Measurements from ENCODE around the gene SNCB. TPM values are rescaled to one million over a fixed set of nuclear protein-coding genes. Genes with fewer than 3 reads are reported as not detected.
A peak's percentile ranks its signal among the peaks of the same experiment; 100 is the strongest.

The SNCB gene
- total and polyA plus RNA-seq, 4 experiments from 2014 or later, result not detected

DNA sequence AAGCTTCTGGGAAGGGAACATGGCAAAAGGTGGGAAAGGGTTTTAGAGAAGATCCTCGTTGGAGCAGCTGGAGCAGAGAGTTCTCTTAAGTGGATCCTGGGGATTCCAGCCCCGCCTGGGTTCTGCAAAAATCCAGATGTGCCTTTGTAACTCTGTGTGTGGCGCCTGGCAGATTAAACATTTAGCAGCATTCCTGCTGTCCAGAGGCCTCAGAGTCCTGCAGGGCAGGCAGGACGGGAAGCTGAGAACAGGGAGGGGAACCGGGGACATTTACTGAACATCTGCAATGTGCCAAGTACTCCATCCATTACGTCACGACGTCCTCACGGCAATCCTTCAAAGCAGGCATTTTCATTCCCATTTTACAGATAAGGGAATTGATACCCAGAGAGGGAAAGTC is 6.1 kb upstream of the SNCB start:
- Histone ChIP-seq H3K9me3 (ENCODE audit: control insufficient read depth in 1 of 2, low read length in 2 of 2) (no peaks in the 10 kb centered on the region), H3K4me3 (ENCODE audit: low read length in 2 of 2) (no peak overlapping the region), H3K36me3 (ENCODE audit: insufficient read depth, low read length) (no peaks in the 10 kb centered on the region), H3K27ac (ENCODE audit: low read depth, low read length) (no peak overlapping the region), H3K27me3 (ENCODE audit: insufficient read depth, low read length) (peaks cover 7% of the 10 kb centered on the region), H3K4me1 (ENCODE audit: insufficient read depth, low read length) (no peaks in the 10 kb centered on the region)
- ChIA-PET CTCF (ENCODE audit: partially characterized antibody) (interaction anchor here (2.1 kb wide), 1 partner anchor 24 kb away, joined by 8 read pairs; no protein-coding TSS in a partner anchor), POLR2A (ENCODE audit: partially characterized antibody) (no interaction called here)
- Mint-ChIP-seq H3K4me1 (peaks cover 0 to 5% (median 4%) of the 10 kb centered on the region in 4 donors), H3K9me3 (peaks cover 0 to 7% (median 4%) of the 10 kb centered on the region in 8 donors), H3K27ac (no peak overlapping the region), H3K36me3 (peaks cover 0 to 1% of the 10 kb centered on the region in 2 donors), H3K4me3 (no peak overlapping the region), H3K27me3 (peaks cover 27 to 35% of the 10 kb centered on the region in 2 donors)
- intact Hi-C loops (cut with micrococcal nuclease), result no loop called here
- no peak for DNase-seq

DNA sequence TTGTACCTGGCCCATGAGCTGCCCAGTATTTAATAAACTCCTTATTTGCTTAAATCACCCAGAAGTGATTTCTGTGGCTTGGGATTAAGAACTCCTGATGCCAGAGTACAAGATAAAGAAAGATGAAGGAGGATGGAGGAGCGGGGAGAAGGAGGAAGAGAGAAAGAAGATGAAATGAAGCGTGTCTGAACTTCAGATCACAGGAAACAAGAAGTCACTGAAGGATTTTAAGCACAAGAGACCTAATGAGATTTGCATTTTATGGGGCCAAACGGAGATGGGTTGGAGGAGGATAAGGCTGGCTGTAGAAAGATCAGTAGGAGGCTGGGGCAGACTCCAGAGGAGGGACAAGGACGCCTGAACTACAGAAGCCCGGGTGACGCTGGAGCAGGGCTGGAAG is 3.3 kb upstream of the SNCB start:
- Mint-ChIP-seq H3K4me1 (peaks cover 9 to 13% (median 10%) of the 10 kb centered on the region in 4 donors), H3K4me3 (no peak overlapping the region), H3K27me3 (peaks cover 41 to 54% of the 10 kb centered on the region in 2 donors), H3K27ac (no peak overlapping the region), H3K9me3 (peaks cover 0 to 7% (median 4%) of the 10 kb centered on the region in 8 donors), H3K36me3 (peaks cover 0 to 1% of the 10 kb centered on the region in 2 donors)
- intact Hi-C loops (cut with micrococcal nuclease), result no loop called here
- DNase-seq, result peak in 1 of 5 donors; percentile 6
- Histone ChIP-seq H3K4me1 (ENCODE audit: insufficient read depth, low read length) (peaks cover 16% of the 10 kb centered on the region), H3K27ac (ENCODE audit: low read depth, low read length) (no peak overlapping the region), H3K36me3 (ENCODE audit: insufficient read depth, low read length) (no peaks in the 10 kb centered on the region), H3K9me3 (ENCODE audit: control insufficient read depth in 1 of 2, low read length in 2 of 2) (no peaks in the 10 kb centered on the region), H3K4me3 (ENCODE audit: low read length in 2 of 2) (no peak overlapping the region), H3K27me3 (ENCODE audit: insufficient read depth, low read length) (peaks cover 22% of the 10 kb centered on the region)
- POLR2A ChIA-PET (ENCODE audit: partially characterized antibody), result no interaction called here
- CTCF ChIA-PET (ENCODE audit: partially characterized antibody), result interaction anchor here (0.7 kb wide), 1 partner anchor 1597 kb away, joined by 3 read pairs; no protein-coding TSS in a partner anchor

DNA sequence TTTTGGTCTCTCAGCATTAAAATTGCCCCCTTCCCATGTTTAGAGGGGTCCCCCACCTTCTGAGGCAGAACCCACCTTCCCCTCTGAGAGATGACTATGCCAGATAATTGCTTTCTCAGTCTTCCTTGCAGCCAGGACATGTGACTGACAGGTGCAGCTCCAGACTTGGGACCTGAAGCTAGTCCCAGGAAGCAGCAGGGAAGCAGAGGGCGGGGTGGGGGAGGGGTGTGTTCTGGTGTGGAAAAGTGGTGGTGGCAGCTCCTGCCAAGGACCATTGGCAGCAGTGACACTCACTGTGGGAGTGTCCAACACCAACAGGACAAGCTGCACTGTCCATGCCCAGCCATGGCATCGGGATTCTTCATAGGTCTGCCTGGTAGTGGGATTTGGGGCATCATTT is 2.4 kb upstream of the SNCB start:
- H3K9me3 Mint-ChIP-seq, result peaks cover 0 to 7% (median 4%) of the 10 kb centered on the region in 8 donors
- ChIA-PET CTCF (ENCODE audit: partially characterized antibody) (interaction anchor here (1.1 kb wide), 1 partner anchor 27 kb away, joined by 3 read pairs; no protein-coding TSS in a partner anchor), POLR2A (ENCODE audit: partially characterized antibody) (no interaction called here)
- Histone ChIP-seq H3K27me3 (ENCODE audit: insufficient read depth, low read length) (peaks cover 25% of the 10 kb centered on the region), H3K27ac (ENCODE audit: low read depth, low read length) (no peak overlapping the region), H3K4me3 (ENCODE audit: low read length in 2 of 2) (no peak overlapping the region), H3K4me1 (ENCODE audit: insufficient read depth, low read length) (peaks cover 16% of the 10 kb centered on the region), H3K36me3 (ENCODE audit: insufficient read depth, low read length) (no peaks in the 10 kb centered on the region), H3K9me3 (ENCODE audit: control insufficient read depth in 1 of 2, low read length in 2 of 2) (no peaks in the 10 kb centered on the region)
- H3K4me1 Mint-ChIP-seq, result peaks cover 9 to 13% (median 11%) of the 10 kb centered on the region in 4 donors
- intact Hi-C loops (cut with micrococcal nuclease), result no loop called here
- no peak overlapping the region for H3K27ac Mint-ChIP-seq
- H3K4me3 Mint-ChIP-seq, result no peak overlapping the region
- H3K36me3 Mint-ChIP-seq, result peaks cover 0 to 1% of the 10 kb centered on the region in 2 donors
- no peak for DNase-seq
- peaks cover 50 to 61% of the 10 kb centered on the region in 2 donors for H3K27me3 Mint-ChIP-seq

DNA sequence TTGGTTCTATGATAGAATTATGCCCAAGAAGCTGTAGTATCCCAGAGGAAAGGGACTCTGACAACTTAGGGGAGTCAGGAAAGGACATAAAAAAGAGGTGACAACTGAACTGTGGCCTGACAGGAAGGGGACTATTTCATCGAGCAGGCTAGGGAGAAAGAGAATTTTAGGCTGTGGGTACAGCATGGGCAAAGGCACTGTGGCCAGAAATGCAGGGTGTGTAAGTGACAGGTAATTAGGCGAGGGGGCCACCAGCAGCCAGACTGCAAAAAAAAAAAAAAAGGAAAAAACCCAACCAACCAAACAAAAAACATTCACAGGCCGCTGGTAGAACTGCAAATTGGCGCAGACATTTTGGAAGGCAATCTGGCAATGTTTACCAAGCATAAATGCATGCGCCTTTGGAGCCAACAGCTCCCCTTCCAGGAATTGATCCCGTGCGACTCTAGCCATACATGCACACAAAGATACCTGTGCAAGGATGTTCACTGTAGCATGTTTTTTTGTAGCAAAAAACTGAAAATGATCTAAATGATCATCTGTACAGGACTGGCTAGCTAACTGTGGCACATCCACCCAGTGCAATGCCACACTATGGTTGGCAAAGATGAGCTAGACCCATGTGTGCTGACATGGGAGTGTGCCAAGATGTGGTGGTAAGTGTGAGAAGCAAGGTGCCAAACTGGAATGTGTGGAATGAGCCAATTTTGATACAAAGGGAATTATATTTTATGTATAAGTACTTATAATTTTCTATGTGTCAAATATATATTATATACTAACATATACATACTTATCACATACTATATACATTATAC is 1.3 kb upstream of the SNCB start:
- no peak for DNase-seq
- intact Hi-C loops (cut with micrococcal nuclease), result no loop called here
- Mint-ChIP-seq H3K9me3 (peaks cover 0 to 7% (median 4%) of the 10 kb centered on the region in 8 donors), H3K27me3 (peaks cover 54 to 61% of the 10 kb centered on the region in 2 donors), H3K4me1 (peaks cover 9 to 13% (median 11%) of the 10 kb centered on the region in 4 donors), H3K4me3 (no peak overlapping the region), H3K36me3 (peaks cover 0 to 1% of the 10 kb centered on the region in 2 donors), H3K27ac (no peak overlapping the region)
- Histone ChIP-seq H3K9me3 (ENCODE audit: control insufficient read depth in 1 of 2, low read length in 2 of 2) (no peaks in the 10 kb centered on the region), H3K4me1 (ENCODE audit: insufficient read depth, low read length) (peaks cover 16% of the 10 kb centered on the region), H3K27ac (ENCODE audit: low read depth, low read length) (no peak overlapping the region), H3K27me3 (ENCODE audit: insufficient read depth, low read length) (peaks cover 25% of the 10 kb centered on the region), H3K4me3 (ENCODE audit: low read length in 2 of 2) (no peak overlapping the region), H3K36me3 (ENCODE audit: insufficient read depth, low read length) (no peaks in the 10 kb centered on the region)
- POLR2A ChIA-PET (ENCODE audit: partially characterized antibody), result no interaction called here
- CTCF ChIA-PET (ENCODE audit: partially characterized antibody), result interaction anchor here (1.1 kb wide), 1 partner anchor 28 kb away, joined by 3 read pairs; no protein-coding TSS in a partner anchor

DNA sequence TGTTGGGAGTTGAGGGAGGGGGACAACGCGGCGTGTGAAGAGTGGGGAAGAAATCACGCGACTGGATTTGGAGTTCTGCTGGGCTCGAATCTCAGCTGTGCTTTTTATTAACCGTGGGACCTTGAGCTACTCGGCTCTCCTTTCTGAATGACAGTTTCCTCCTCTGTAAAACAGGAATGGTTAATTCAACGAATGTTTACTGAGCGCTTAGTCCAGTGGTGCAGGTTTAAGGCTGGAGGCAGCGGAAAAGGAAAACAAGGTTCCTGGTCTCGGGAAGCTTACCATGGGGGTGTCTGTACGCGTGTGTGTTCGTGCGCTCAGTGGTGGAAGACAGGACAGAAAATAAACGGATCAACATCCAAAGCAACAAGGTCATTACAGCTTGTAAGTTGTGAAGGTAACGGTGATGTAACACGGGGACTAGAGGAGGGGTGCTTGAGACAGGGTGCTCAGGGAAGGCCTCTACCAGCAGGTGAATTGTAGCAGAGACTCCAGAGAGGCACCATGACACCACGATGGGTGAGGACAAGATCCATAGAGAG is 418 bp upstream of the SNCB start:
- H3K36me3 Mint-ChIP-seq, result peaks cover 0 to 1% of the 10 kb centered on the region in 2 donors
- ChIA-PET CTCF (ENCODE audit: partially characterized antibody) (interaction anchor here (1.3 kb wide), 1 partner anchor 30 kb away, joined by 4 read pairs; no protein-coding TSS in a partner anchor), POLR2A (ENCODE audit: partially characterized antibody) (interaction anchor here (2.0 kb wide), 1 partner anchor 17 kb away, joined by 6 read pairs; the partner anchor contains the start of gene TSPAN17)
- Histone ChIP-seq H3K27me3 (ENCODE audit: insufficient read depth, low read length) (peaks cover 25% of the 10 kb centered on the region), H3K4me3 (ENCODE audit: low read length in 2 of 2) (peak overlapping the region in 1 of 2 donors; percentile 19), H3K4me1 (ENCODE audit: insufficient read depth, low read length) (peaks cover 16% of the 10 kb centered on the region), H3K36me3 (ENCODE audit: insufficient read depth, low read length) (no peaks in the 10 kb centered on the region), H3K9me3 (ENCODE audit: control insufficient read depth in 1 of 2, low read length in 2 of 2) (no peaks in the 10 kb centered on the region), H3K27ac (ENCODE audit: low read depth, low read length) (no peak overlapping the region)
- peaks cover 9 to 13% (median 11%) of the 10 kb centered on the region in 4 donors for H3K4me1 Mint-ChIP-seq
- H3K27ac Mint-ChIP-seq, result peak overlapping the region in 1 of 7 donors; percentile 42
- intact Hi-C loops (cut with micrococcal nuclease), result no loop called here
- peaks cover 54 to 57% of the 10 kb centered on the region in 2 donors for H3K27me3 Mint-ChIP-seq
- peaks cover 0 to 6% (median 3%) of the 10 kb centered on the region in 8 donors for H3K9me3 Mint-ChIP-seq
- DNase-seq, result no peak
- peak overlapping the region; percentile 35 to 78 (median 60) for H3K4me3 Mint-ChIP-seq

DNA sequence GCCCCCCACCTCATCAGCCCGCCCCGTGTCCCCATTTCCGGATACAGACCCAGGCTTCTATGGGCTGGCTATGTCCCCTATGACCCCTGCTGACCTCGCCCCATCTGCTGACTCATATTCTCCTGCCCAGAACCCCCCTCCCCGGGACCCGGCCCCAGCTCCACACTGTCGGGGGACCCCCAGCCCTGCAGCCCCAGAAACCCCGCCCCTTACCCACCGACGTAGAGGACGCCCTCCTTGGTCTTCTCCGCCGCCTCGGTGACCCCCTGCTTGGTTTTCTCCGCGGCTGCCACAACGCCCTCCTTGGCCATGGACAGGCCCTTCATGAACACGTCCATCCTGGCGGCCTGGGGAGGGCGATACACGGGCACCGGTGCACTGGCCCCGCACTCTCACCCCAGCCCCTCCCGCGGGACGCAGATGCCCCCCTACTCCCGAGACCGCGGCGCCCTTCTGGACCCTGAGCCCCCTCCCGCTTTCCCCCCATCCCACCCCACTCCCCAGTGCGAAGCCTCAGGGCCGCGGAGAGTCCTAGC is 949 bp downstream of the SNCB start:
- Mint-ChIP-seq H3K4me1 (peaks cover 9 to 13% (median 11%) of the 10 kb centered on the region in 4 donors), H3K36me3 (no peaks in the 10 kb centered on the region), H3K27me3 (peaks cover 45 to 51% of the 10 kb centered on the region in 2 donors), H3K4me3 (peak overlapping the region in 6 of 8 donors; percentile 21 to 71 (median 42)), H3K27ac (no peak overlapping the region), H3K9me3 (no peaks in the 10 kb centered on the region)
- H3K27me3 ChIP-seq (ENCODE audit: insufficient read depth, low read length), result peaks cover 25% of the 10 kb centered on the region
- no peaks in the 10 kb centered on the region for H3K36me3 ChIP-seq (ENCODE audit: insufficient read depth, low read length)
- H3K9me3 ChIP-seq (ENCODE audit: control insufficient read depth in 1 of 2, low read length in 2 of 2), result no peaks in the 10 kb centered on the region
- peaks cover 16% of the 10 kb centered on the region for H3K4me1 ChIP-seq (ENCODE audit: insufficient read depth, low read length)
- DNase-seq, result no peak
- H3K27ac ChIP-seq (ENCODE audit: low read depth, low read length), result no peak overlapping the region
- ChIA-PET POLR2A (ENCODE audit: partially characterized antibody) (interaction anchor here (0.5 to 2.0 kb wide), 2 partner anchors 18 to 200 kb away, joined by 4 to 6 read pairs; partner anchors contain the start of gene TSPAN17), CTCF (ENCODE audit: partially characterized antibody) (no interaction called here)
- intact Hi-C loops (cut with micrococcal nuclease), result no loop called here
- H3K4me3 ChIP-seq (ENCODE audit: low read length in 2 of 2), result no peak overlapping the region
